OCI-LY1 (cell line): ENCODE results near the gene PIP5K1C.

Experiments used
- CTCF ChIP-seq: fragments of 200-600 bp; sonication (generic), shearing (Covaris generic); IDR thresholded peaks from 2 replicates; pipeline ENCODE4 v1.5.1; 2017; ENCODE audit warnings: mild to moderate bottlenecking, antibody characterized with exemption, low read length, moderate library complexity, mixed read lengths
- EZH2 ChIP-seq: fragments of 200-600 bp; sonication (generic), shearing (Covaris generic); IDR thresholded peaks from 2 replicates; pipeline ENCODE4 v1.8.0; 2017; ENCODE audit warnings: borderline replicate concordance, mixed run types, mild to moderate bottlenecking, antibody characterized with exemption, low read length, moderate library complexity, mixed read lengths

GRCh38 chr19:3589949-3590348, 110.3 kb downstream of the PIP5K1C start:
- no peak for TF ChIP-seq CTCF
- no peak for TF ChIP-seq EZH2
